Choroid plexus epithelial cell (primary cell): ENCODE results near the gene MIA2.

Experiments used
- DNase-seq: peaks from one replicate; pipeline ENCODE4 v3.0.0-alpha.2; 2010; ENCODE audit warnings: low read depth
- H3K4me3 ChIP-seq: 2 replicates; pipeline ENCODE4 v1.5.1; 2011; ENCODE audit warnings: low read depth, mild to moderate bottlenecking, control low read depth, low read length, moderate library complexity
- TF ChIP-seq, protein P1 (sequence below): conservative IDR thresholded peaks from 2 replicates; pipeline ENCODE4 v1.5.1; 2011; ENCODE audit warnings: low read depth, mild to moderate bottlenecking, control low read depth, inconsistent platforms, low read length, moderate library complexity

Gene MIA2

DNA sequence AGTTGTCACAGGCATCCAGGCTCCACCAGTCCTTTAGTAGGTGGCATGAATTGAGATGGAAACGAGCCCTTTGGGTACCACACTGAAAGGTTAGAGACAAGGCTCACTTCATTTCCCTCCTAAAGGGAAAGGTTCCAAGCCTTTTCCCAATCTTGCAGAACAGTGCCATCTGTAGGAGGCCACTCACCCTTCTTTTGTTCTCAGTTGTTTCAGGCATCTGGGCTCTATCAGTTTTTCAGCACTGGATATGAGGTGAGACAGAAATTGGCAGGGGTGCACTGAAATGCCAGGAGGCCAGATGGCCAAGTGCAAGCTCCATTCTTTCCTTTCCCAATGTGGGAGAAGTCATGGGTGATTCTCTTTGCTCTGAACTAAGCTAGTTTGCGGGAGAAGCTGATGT lies 183.3 kb downstream of the MIA2 start:
- H3K4me3 ChIP-seq, result no peak overlapping the region
- peak; percentile 52 for DNase-seq
- TF ChIP-seq, protein P1, sequence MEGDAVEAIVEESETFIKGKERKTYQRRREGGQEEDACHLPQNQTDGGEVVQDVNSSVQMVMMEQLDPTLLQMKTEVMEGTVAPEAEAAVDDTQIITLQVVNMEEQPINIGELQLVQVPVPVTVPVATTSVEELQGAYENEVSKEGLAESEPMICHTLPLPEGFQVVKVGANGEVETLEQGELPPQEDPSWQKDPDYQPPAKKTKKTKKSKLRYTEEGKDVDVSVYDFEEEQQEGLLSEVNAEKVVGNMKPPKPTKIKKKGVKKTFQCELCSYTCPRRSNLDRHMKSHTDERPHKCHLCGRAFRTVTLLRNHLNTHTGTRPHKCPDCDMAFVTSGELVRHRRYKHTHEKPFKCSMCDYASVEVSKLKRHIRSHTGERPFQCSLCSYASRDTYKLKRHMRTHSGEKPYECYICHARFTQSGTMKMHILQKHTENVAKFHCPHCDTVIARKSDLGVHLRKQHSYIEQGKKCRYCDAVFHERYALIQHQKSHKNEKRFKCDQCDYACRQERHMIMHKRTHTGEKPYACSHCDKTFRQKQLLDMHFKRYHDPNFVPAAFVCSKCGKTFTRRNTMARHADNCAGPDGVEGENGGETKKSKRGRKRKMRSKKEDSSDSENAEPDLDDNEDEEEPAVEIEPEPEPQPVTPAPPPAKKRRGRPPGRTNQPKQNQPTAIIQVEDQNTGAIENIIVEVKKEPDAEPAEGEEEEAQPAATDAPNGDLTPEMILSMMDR, result peak; percentile 66

DNA sequence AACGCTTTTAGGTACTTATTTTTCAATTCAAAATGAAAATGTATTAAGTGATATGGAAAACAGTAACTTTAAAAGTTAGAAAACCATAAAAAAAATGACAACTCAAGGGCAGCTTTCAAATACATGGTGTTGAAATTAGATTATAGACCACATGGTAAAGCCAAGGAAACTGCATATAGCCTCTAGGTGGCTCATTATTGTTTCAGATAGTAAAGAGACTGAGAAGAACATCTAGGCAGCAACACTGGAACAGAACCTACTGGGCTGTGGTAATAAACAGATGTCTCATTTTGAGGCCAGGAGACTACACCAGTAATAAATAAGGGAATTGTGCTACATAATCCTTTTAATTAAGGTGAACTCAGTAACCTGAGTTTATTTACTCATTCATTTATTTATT lies 185.6 kb downstream of the MIA2 start:
- H3K4me3 ChIP-seq, result no peak overlapping the region
- peak; percentile 31 for DNase-seq
- TF ChIP-seq, protein P1, result peak; percentile 30

DNA sequence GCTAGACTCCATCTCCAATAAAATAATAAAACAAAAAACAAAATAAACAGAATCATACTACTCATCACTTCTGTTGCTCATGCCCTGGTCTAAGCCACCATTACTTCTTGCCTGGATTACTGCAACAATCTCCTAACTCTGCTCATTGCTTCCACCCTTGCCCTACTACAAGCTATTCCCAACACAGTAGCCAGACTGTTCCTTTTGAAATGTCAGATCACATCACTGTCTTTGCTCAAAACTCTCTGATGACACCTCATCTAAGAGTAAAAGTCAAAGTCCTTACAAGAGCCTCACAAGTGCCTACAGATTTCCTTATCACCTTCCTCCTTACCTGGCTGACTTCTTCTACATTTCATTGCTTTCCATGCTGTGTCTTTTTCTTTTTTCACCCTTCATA lies 188.5 kb downstream of the MIA2 start:
- TF ChIP-seq, protein P1, result no peak
- H3K4me3 ChIP-seq, result no peak overlapping the region
- DNase-seq, result no peak

DNA sequence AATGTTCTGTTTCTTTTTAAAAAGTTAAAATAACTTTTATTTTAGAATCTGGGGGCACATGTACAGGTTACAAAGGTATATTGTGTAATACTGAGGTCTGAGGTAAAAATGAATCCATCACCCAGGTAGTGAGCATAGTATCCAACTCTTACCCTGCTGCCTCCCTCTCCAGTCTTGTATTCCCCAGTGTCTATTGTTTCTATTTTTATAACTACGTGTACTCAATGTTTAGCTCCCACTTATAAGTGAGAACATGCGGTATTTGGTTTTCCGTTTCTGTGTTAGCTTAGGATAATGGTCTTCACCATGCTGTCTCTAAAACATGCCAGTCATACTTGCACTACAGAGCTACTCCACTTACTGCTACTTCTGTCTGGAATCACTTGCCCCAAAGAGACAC lies 190.1 kb downstream of the MIA2 start:
- H3K4me3 ChIP-seq, result no peak overlapping the region
- TF ChIP-seq, protein P1, result no peak
- no peak for DNase-seq

DNA sequence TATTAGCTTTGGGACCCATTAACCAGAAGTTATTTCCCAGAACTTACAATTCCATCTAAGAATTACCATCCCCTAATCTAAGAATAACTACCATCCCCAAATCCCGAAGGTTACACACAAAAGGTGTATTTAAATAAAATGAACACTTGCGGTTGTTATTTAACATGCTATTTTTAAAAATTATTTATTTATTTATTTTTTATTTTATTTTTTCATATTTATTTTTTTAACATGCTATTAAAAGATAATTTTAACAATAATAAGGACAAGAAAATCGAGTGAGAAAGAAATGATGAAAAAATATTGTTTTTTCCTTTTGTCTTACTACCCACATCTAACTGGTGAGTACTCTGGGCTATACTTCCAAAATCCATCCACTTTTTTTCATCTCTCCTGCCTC lies 192.2 kb downstream of the MIA2 start:
- no peak overlapping the region for H3K4me3 ChIP-seq
- DNase-seq, result no peak
- TF ChIP-seq, protein P1, result no peak

DNA sequence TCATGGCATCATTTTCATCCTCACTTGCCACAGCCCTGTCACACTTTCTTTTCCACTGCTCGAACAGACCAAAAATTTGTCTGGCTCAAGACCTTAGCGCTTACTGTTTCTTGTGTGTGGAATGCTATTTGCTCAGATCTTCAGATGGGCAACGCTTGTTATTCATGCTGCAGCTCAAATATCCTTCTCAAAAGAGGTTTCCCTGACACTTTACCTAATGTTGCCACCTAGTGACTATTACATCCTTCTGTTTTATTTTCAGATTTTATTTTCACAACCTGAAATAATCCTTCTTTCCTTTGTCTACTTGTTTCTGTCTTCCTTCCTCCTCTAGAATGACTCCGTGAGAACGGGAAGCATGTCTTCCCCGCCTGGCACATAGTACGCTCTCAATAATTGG lies 192.9 kb downstream of the MIA2 start:
- DNase-seq, result peak; percentile 89
- H3K4me3 ChIP-seq, result no peak overlapping the region
- TF ChIP-seq, protein P1, result peak; percentile 43

DNA sequence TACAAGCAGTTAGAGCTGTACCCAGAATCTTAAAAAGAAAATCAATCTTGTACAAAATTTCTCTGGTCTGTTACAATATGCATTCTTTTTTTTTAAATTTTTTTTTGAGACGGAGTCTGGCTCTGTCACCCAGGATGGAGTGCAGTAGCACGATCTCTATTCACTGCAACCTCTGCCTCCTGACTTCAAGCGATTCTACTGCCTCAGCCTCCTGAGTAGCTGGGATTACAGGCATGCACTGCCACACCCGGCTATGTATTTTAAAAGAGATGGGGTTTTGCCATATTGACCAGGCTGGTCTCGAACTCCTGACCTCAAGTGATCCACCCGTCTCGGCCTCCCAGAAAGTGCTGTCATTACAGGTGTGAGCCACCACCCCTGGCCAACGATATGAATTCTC lies 194.4 kb downstream of the MIA2 start:
- TF ChIP-seq, protein P1, result no peak
- no peak overlapping the region for H3K4me3 ChIP-seq
- no peak for DNase-seq
